K562 (cell line): ENCODE results near the gene MAPKAPK2. TPM values are rescaled to one million over a fixed set of nuclear protein-coding genes. Genes with fewer than 3 reads are reported as not detected.

Source experiments
- CBX1 ChIP-seq: sonication (generic); IDR thresholded peaks from 2 replicates; pipeline ENCODE4 v1.6.1; 2016; ENCODE audit warnings: antibody characterized with exemption, low read depth, mild to moderate bottlenecking
- CHAMP1 ChIP-seq: fragments of 450-650 bp; IDR thresholded peaks from 2 replicates; pipeline ENCODE4 v1.6.1; 2016; ENCODE audit warnings: mild to moderate bottlenecking
- CHCHD3 ChIP-seq: fragments of 250-450 bp; sonication (Bioruptor Pico); IDR thresholded peaks from 2 replicates; pipeline ENCODE4 v2.1.2; 2022; ENCODE audit warnings: mild to moderate bottlenecking
- GTF3C2 ChIP-seq: IDR thresholded peaks from 3 replicates; pipeline ENCODE4 v1.6.1; 2011; ENCODE audit warnings: borderline replicate concordance, mild to moderate bottlenecking, moderate library complexity; ENCODE audit not compliant: insufficient read length; ENCODE audit errors: extremely low read depth
- HMGXB4 ChIP-seq: sonication (generic); formaldehyde crosslinking; IDR thresholded peaks from 2 replicates; pipeline ENCODE4 v1.8.1; 2023; ENCODE audit warnings: mild to moderate bottlenecking, missing genetic modification reagents
- L3MBTL2 ChIP-seq: fragments of 450-650 bp; IDR thresholded peaks from 2 replicates; pipeline ENCODE4 v1.6.1; 2016; ENCODE audit warnings: mild to moderate bottlenecking, moderate library complexity
- MAX ChIP-seq: sonication (generic); formaldehyde crosslinking; IDR thresholded peaks from 2 replicates; pipeline ENCODE4 v1.9.0; 2022; ENCODE audit warnings: mild to moderate bottlenecking, missing genetic modification reagents
- MLX ChIP-seq, 2 experiments: fragments of 450-650 bp in 1 of 2; sonication (generic) in 1 of 2; formaldehyde crosslinking; conservative IDR thresholded peaks; 2 replicates each; pipeline versions ENCODE4 v1.4.0 to v1.8.1; 2020 to 2022; ENCODE audit warnings: mild to moderate bottlenecking in 1 of 2, missing genetic modification reagents in 1 of 2
- POLR3A ChIP-seq: IDR thresholded peaks from 2 replicates; pipeline ENCODE4 v1.6.1; 2011; ENCODE audit warnings: borderline replicate concordance, mild to moderate bottlenecking, moderate library complexity; ENCODE audit not compliant: insufficient read length, insufficient read depth; ENCODE audit errors: extremely low read depth
- SMC3 ChIP-seq: conservative IDR thresholded peaks from 2 replicates; pipeline ENCODE4 v1.6.1; 2011; ENCODE audit warnings: low read depth, low read length, improper control_type of control experiment; ENCODE audit not compliant: insufficient read depth
- TAF1 ChIP-seq: IDR thresholded peaks from 2 replicates; pipeline ENCODE4 v1.6.1; 2011; ENCODE audit warnings: mild to moderate bottlenecking, low read length, moderate library complexity; ENCODE audit not compliant: insufficient read depth, control insufficient read depth, severe bottlenecking; ENCODE audit errors: extremely low read depth
- TCF15 ChIP-seq: fragments of 250-450 bp; sonication (Bioruptor Pico); IDR thresholded peaks from 2 replicates; pipeline ENCODE4 v1.8.0; 2022; ENCODE audit warnings: moderate library complexity, mild to moderate bottlenecking, inconsistent platforms
- ZBTB43 ChIP-seq: sonication (generic); formaldehyde crosslinking; IDR thresholded peaks from 2 replicates; pipeline ENCODE4 v1.8.0; 2023; ENCODE audit warnings: mild to moderate bottlenecking, missing genetic modification reagents
- ZBTB8A ChIP-seq: fragments of 450-650 bp; IDR thresholded peaks from 2 replicates; pipeline ENCODE4 v1.6.1; 2018; ENCODE audit warnings: mild to moderate bottlenecking, moderate library complexity; ENCODE audit not compliant: partially characterized antibody
- ZFP36 ChIP-seq: fragments of 150-350 bp; IDR thresholded peaks from 2 replicates; pipeline ENCODE4 v1.6.1; 2018; ENCODE audit warnings: low read length, low read depth; ENCODE audit not compliant: partially characterized antibody
- ZZZ3 ChIP-seq: fragments of 450-650 bp; IDR thresholded peaks from 2 replicates; pipeline ENCODE4 v1.6.1; 2016; ENCODE audit warnings: antibody characterized with exemption, mild to moderate bottlenecking, moderate library complexity
- polyA plus RNA-seq, 8 experiments: library from polyadenylated mRNA; depleted of rRNA in 4 of 8; stranded (reverse) in 5 of 8; unstranded in 3 of 8; fragments of >200 nt; fragmentation: Nextera tagmentation in 2 of 8; fragmentation: Illumina TruSeq in 1 of 8; extraction: Ambion mirVana in 2 of 8; extraction: Trizol in 1 of 8; gene quantifications; 2 replicates each; pipeline versions ENCODE4 v1.2.1 to v1.2.3, GENCODE V29; 2011 to 2014; ENCODE audit warnings: inconsistent platforms in 1 of 8, missing spikeins in 1 of 8
- total RNA-seq, 7 experiments: library from RNA; depleted of rRNA in 6 of 7; stranded (reverse); fragments of >200 nt in 6 of 7; fragmentation: Illumina TruSeq in 2 of 7; extraction: Trizol in 2 of 7; gene quantifications; 2 replicates each; pipeline versions ENCODE4 v1.2.1 to v1.2.3, GENCODE V29; 2011 to 2021; ENCODE audit warnings: low replicate concordance in 1 of 7

Gene MAPKAPK2
- total and polyA plus RNA-seq, 9 of the 15 experiments (the other 6 are each of a cell fraction or from before 2014, with no cell fraction given): 0.63 to 94.2 (median 52.1) TPM

GRCh38 chr1:206658264-206658980, 26.3 kb upstream of the MAPKAPK2 start (continued):
- no peak for TF ChIP-seq GTF3C2
- no peak for TF ChIP-seq CHAMP1
- no peak for TF ChIP-seq ZBTB8A
- no peak for TF ChIP-seq ZZZ3
- TF ChIP-seq TCF15 (CRISPR knock-in tag): no peak
- no peak for TF ChIP-seq ZBTB43 (CRISPR knock-in tag)
- TF ChIP-seq POLR3A: no peak
- no peak for TF ChIP-seq MAX
- TF ChIP-seq TAF1: peak; percentile 49
- peak; percentile 49 for TF ChIP-seq L3MBTL2
- peak; percentile 47; the same call in 1 of the 2 replicates for TF ChIP-seq CBX1
- peak; percentile 53 for TF ChIP-seq SMC3
- no peak for TF ChIP-seq HMGXB4 (CRISPR knock-in tag)
- no peak for TF ChIP-seq MLX (CRISPR knock-in tag; conservative IDR thresholded peaks at IDR 0.05)
- TF ChIP-seq CHCHD3: 0 out of 2 replicates have a peak, but pooled peaks have one; percentile 14
- TF ChIP-seq ZFP36: peak; percentile 9
